ENCODE results near the gene DISC1.

Gene DISC1

GRCh38 chr1:231674575-231674974 is 48.0 kb downstream of the DISC1 start:
- DNase-seq = no peak

- no peak for DNase-seq
Measured at GRCh38 chr1:231676487-231676886, 49.9 kb downstream of the DISC1 start.

GRCh38 chr1:231677442-231677841 is 50.9 kb downstream of the DISC1 start:
- DNase-seq = no peak

- DNase-seq = no peak
Measured at GRCh38 chr1:231678011-231678432, 51.4 kb downstream of the DISC1 start.

- no peak for DNase-seq
Measured at GRCh38 chr1:231679109-231679508, 52.5 kb downstream of the DISC1 start.

GRCh38 chr1:231681006-231681405 is 54.4 kb downstream of the DISC1 start:
- DNase-seq = no peak

GRCh38 chr1:231682779-231683178 is 56.2 kb downstream of the DISC1 start:
- no peak for DNase-seq

- DNase-seq = no peak
Measured at GRCh38 chr1:231683439-231684165, 57.0 kb downstream of the DISC1 start.

- no peak for DNase-seq
Measured at GRCh38 chr1:231684356-231685244, 58.0 kb downstream of the DISC1 start.

GRCh38 chr1:231686384-231686783 is 59.8 kb downstream of the DISC1 start:
- DNase-seq = no peak

GRCh38 chr1:231688989-231689388 is 62.4 kb downstream of the DISC1 start:
- DNase-seq = no peak

GRCh38 chr1:231690059-231690458 is 63.5 kb downstream of the DISC1 start:
- DNase-seq = no peak

- no peak for DNase-seq
Measured at GRCh38 chr1:231691618-231692259, 65.1 kb downstream of the DISC1 start.

GRCh38 chr1:231693361-231694074 is 66.9 kb downstream of the DISC1 start:
- no peak for DNase-seq

GRCh38 chr1:231694075-231694431 is 67.5 kb downstream of the DISC1 start:
- no peak for DNase-seq

GRCh38 chr1:231694465-231695077 is 68.0 kb downstream of the DISC1 start:
- no peak for DNase-seq

- DNase-seq = no peak
Measured at GRCh38 chr1:231695439-231696255, 69.1 kb downstream of the DISC1 start.

GRCh38 chr1:231699784-231700183 is 73.2 kb downstream of the DISC1 start:
- no peak for DNase-seq

GRCh38 chr1:231701306-231701705 is 74.7 kb downstream of the DISC1 start:
- DNase-seq = no peak

GRCh38 chr1:231702331-231702730 is 75.7 kb downstream of the DISC1 start:
- no peak for DNase-seq

GRCh38 chr1:231702804-231703203 is 76.2 kb downstream of the DISC1 start:
- no peak for DNase-seq
